Tibial artery (tissue), 4 donors: ENCODE measurements around the gene ACVR1B.

Source experiments
- DNase-seq, 2 donors: peaks; one replicate each; pipeline ENCODE4 v3.0.0-alpha.2; 2019
- H3K27ac ChIP-seq, 2 donors: fragments of 200-600 bp; sonication (generic) in 1 of 2; 1 replicate in 1 of 2; 2 replicates in 1 of 2; pipeline ENCODE4 v1.5.1; 2018 to 2019; ENCODE audit warnings: mild to moderate bottlenecking in 1 of 2
- H3K27me3 ChIP-seq, 2 donors: fragments of 200-600 bp; sonication (generic) in 1 of 2; one replicate each; pipeline versions ENCODE4 v1.5.1 to v1.6.0; 2016 to 2019
- H3K36me3 ChIP-seq, 3 donors: fragments of 200-600 bp; sonication (generic) in 2 of 3; one replicate each; pipeline ENCODE4 v1.5.1; 2016 to 2019; ENCODE audit warnings: mild to moderate bottlenecking in 2 of 3
- H3K4me1 ChIP-seq, 4 donors: fragments of 200-600 bp; sonication (generic) in 2 of 4; 1 replicate in 3 of 4; 2 replicates in 1 of 4; pipeline ENCODE4 v1.5.1; 2016 to 2019
- H3K4me3 ChIP-seq, 2 donors: fragments of 200-600 bp; sonication (generic) in 1 of 2; 1 replicate in 1 of 2; 2 replicates in 1 of 2; pipeline ENCODE4 v1.5.1; 2018 to 2019; ENCODE audit warnings: mild to moderate bottlenecking in 2 of 2
- H3K9me3 ChIP-seq, 3 donors: fragments of 200-600 bp; sonication (generic) in 1 of 3; one replicate each; pipeline ENCODE4 v1.5.1; 2016 to 2019
- intact Hi-C: fragments of 100-400 bp; cut with DNase I; formaldehyde crosslinking; loops from one replicate; pipeline ENCODE4 v1.15.0; 2023; ENCODE audit warnings: low total_unique reads
- TF ChIP-seq, protein P1 (sequence below), 2 experiments: fragments of 200-600 bp in 1 of 2; fragments of 450-650 bp in 1 of 2; IDR thresholded peaks; one replicate each; pipeline ENCODE4 v1.5.1; 2017 to 2019; ENCODE audit warnings: antibody characterized with exemption in 2 of 2, mild to moderate bottlenecking in 1 of 2, moderate library complexity in 1 of 2

The ACVR1B gene

DNA sequence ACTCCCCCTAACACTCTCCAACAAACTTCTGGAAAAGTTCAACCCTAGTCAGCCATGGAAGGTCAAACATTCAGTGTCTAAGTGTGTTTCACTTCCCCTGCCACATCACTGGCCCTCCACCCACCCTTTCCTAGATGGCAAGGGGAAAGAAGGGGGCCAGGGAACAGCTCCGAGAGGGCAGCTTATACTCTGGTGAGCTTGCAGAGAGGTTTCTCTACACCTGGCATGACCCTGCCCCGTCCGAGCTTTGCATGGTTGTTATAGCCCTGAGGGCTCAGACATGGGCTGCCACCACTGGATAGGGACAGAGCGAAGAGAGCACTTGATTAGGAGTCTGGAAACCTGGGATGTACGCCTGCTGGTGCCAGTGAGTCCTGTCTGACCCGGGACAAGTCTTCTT, 40.2 kb upstream of the ACVR1B start:
- H3K27ac ChIP-seq, result no peak overlapping the region
- DNase-seq, result peak in 1 of 2 donors; percentile 41
- H3K4me1 ChIP-seq, result peaks cover 0 to 32% (median 18%) of the 10 kb centered on the region in 4 donors
- peaks cover 0 to 4% (median 0%) of the 10 kb centered on the region in 3 donors for H3K36me3 ChIP-seq
- H3K27me3 ChIP-seq, result peaks cover 0 to 54% of the 10 kb centered on the region in 2 donors
- H3K9me3 ChIP-seq, result no peaks in the 10 kb centered on the region
- TF ChIP-seq, protein P1, sequence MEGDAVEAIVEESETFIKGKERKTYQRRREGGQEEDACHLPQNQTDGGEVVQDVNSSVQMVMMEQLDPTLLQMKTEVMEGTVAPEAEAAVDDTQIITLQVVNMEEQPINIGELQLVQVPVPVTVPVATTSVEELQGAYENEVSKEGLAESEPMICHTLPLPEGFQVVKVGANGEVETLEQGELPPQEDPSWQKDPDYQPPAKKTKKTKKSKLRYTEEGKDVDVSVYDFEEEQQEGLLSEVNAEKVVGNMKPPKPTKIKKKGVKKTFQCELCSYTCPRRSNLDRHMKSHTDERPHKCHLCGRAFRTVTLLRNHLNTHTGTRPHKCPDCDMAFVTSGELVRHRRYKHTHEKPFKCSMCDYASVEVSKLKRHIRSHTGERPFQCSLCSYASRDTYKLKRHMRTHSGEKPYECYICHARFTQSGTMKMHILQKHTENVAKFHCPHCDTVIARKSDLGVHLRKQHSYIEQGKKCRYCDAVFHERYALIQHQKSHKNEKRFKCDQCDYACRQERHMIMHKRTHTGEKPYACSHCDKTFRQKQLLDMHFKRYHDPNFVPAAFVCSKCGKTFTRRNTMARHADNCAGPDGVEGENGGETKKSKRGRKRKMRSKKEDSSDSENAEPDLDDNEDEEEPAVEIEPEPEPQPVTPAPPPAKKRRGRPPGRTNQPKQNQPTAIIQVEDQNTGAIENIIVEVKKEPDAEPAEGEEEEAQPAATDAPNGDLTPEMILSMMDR (IDR thresholded peaks at IDR 0.05), result no peak
- intact Hi-C loops, result no loop called here
- H3K4me3 ChIP-seq, result no peak overlapping the region

DNA sequence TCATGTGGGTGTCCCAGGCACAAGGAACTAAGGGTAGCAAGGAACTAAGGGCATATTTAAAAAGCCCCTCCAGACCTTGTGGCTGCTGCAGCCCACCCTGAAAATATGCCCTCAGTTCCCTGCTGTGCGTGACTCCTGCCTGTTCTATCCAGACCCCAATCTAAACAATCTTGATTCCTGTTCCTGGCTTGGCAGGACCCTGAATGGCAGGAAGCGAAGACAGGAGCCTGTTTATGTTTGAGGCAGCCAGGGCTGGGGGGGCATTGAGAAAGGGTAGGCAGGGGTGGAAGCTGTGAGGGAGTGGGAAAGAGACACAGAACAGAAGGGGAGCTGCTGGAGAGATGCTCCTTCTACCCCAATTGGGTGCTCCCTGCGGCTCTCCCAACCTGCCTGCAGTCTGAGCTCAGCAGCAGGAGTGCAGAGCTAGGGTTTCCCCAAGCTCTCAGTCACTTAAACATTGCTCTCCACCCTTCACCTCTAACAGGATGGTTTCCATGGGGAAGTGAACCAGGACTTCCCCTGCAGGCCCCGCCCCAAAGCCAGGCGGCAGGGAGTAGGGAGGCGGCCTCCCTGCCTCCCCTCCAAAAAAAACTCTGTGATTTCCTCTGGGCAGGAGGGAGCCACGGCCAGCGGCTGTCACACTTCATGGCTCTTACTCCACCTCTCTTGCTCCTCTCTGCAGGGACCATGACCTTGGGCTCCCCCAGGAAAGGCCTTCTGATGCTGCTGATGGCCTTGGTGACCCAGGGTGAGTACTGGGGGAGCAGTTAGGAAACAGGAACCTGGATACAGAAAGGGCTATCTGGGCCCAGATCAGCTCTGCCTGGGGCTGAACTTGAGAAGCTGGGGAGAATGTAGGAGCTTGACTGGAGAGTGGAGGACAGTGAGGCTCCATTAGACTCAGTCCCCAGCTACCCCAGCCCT, 39.4 kb upstream of the ACVR1B start:
- DNase-seq, result peak; percentile 62 to 72
- Histone ChIP-seq H3K27me3 (peaks cover 0 to 52% of the 10 kb centered on the region in 2 donors), H3K9me3 (no peaks in the 10 kb centered on the region), H3K36me3 (peaks cover 0 to 4% (median 0%) of the 10 kb centered on the region in 3 donors), H3K4me1 (peaks cover 0 to 24% (median 13%) of the 10 kb centered on the region in 4 donors), H3K4me3 (no peak overlapping the region), H3K27ac (no peak overlapping the region)
- TF ChIP-seq, protein P1 (IDR thresholded peaks at IDR 0.05), result no peak
- intact Hi-C loops, result no loop called here

GRCh38 chr12:51913071-51914033, 38.1 kb upstream of the ACVR1B start:
- Histone ChIP-seq H3K36me3 (peaks cover 0 to 4% (median 0%) of the 10 kb centered on the region in 3 donors), H3K27me3 (peaks cover 0 to 44% of the 10 kb centered on the region in 2 donors), H3K27ac (no peak overlapping the region), H3K9me3 (no peaks in the 10 kb centered on the region), H3K4me1 (peaks cover 0 to 17% (median 6%) of the 10 kb centered on the region in 4 donors), H3K4me3 (no peak overlapping the region)
- peak in 1 of 2 donors; percentile 60 for DNase-seq
- TF ChIP-seq, protein P1 (IDR thresholded peaks at IDR 0.05), result no peak
- intact Hi-C loops, result no loop called here

- no peak for DNase-seq
- Histone ChIP-seq H3K27ac (no peak overlapping the region), H3K4me1 (peaks cover 0 to 17% (median 6%) of the 10 kb centered on the region in 4 donors), H3K36me3 (peaks cover 0 to 4% (median 0%) of the 10 kb centered on the region in 3 donors), H3K9me3 (no peaks in the 10 kb centered on the region), H3K4me3 (no peak overlapping the region), H3K27me3 (peaks cover 0 to 35% of the 10 kb centered on the region in 2 donors)
- TF ChIP-seq, protein P1 (IDR thresholded peaks at IDR 0.05), result no peak
- intact Hi-C loops, result no loop called here
Measured at GRCh38 chr12:51914034-51914923, 37.2 kb upstream of the ACVR1B start.
